Activated CD8-positive, alpha-beta memory T cell treated with anti-CD3 and anti-CD28 coated beads, Interleukin-2, amount 10 ng/mL, durations not matched to agents 7 days and 5 days (primary cell): ENCODE measurements around the gene MED15. TPM values are rescaled to one million over a fixed set of nuclear protein-coding genes. Genes with fewer than 3 reads are reported as not detected.
A peak's percentile ranks its signal among the peaks of the same experiment; 100 is the strongest.
"Not testable (repeated sequence)": the region's sequence is repeated elsewhere in the genome, so short reads cannot be mapped to it uniquely, and the experiment has no call there.

Experiments used
- ATAC-seq: fragments of 150-1000 bp; cut with Tn5 transposase; one replicate; pipeline ENCODE4 v1.10.0; 2021; ENCODE audit warnings: moderate library complexity
- CTCF ChIA-PET: fragments of 350-600 bp; sonication (Branson Sonifier 250); formaldehyde crosslinking; loops from one replicate; lab custom pipeline; 2021; ENCODE audit warnings: antibody characterized with exemption; lab: Charles Lee
- DNase-seq: peaks from one replicate; pipeline ENCODE4 v3.0.0-alpha.2; 2020
- H3K27ac Mint-ChIP-seq: one replicate; pipeline ENCODE4 v1.8.0; 2021; ENCODE audit warnings: mild to moderate bottlenecking, mixed read lengths
- H3K27me3 Mint-ChIP-seq: one replicate; pipeline ENCODE4 v1.8.0; 2021; ENCODE audit warnings: mixed read lengths
- H3K36me3 Mint-ChIP-seq: one replicate; pipeline ENCODE4 v1.8.0; 2021; ENCODE audit warnings: mild to moderate bottlenecking, mixed read lengths
- H3K4me1 Mint-ChIP-seq: one replicate; pipeline ENCODE4 v1.8.0; 2021; ENCODE audit warnings: mixed read lengths
- H3K4me3 Mint-ChIP-seq: one replicate; pipeline ENCODE4 v1.8.0; 2021; ENCODE audit warnings: mild to moderate bottlenecking, moderate library complexity, mixed read lengths
- H3K9me3 Mint-ChIP-seq: one replicate; pipeline ENCODE4 v1.8.0; 2022; ENCODE audit warnings: low read depth, mixed read lengths
- total RNA-seq, 2 experiments: library from RNA; stranded (reverse); gene quantifications; one replicate each; pipeline ENCODE4 v1.2.3, GENCODE V29; 2021

Gene MED15
- total RNA-seq = 100 to 1,000 TPM; 145 to 179 TPM

- H3K36me3 Mint-ChIP-seq = peaks cover 33% of the 10 kb centered on the region
- CTCF ChIA-PET = interaction anchor here (0.9 to 4.1 kb wide), 16 partner anchors 9 to 276 kb away, joined by 3 to 35 read pairs (median 5); no protein-coding TSS in a partner anchor
Observed at GRCh38 chr22:20507253-20508066, at the start of gene MED15. TSS of gene MED15 (plus strand) at chr22:20507610. CDS start at chr22:20507679, 69 bp downstream.

GRCh38 chr22:20458530-20459151 lies 48.8 kb upstream of the MED15 start:
- CTCF ChIA-PET = interaction anchor here (1.0 to 1.4 kb wide), 2 partner anchors 41 kb away, joined by 3 to 5 read pairs; no protein-coding TSS in a partner anchor

More at GRCh38 chr22:20507253-20508066, at the start of gene MED15:
- H3K27me3 Mint-ChIP-seq = no peaks in the 10 kb centered on the region
- H3K9me3 Mint-ChIP-seq = no peaks in the 10 kb centered on the region
- peak; percentile 89 for ATAC-seq
- peaks cover 48% of the 10 kb centered on the region for H3K4me1 Mint-ChIP-seq
- peak within 1 kb of the TSS; percentile 95 for H3K27ac Mint-ChIP-seq
- peak within 1 kb of the TSS; percentile 97 for H3K4me3 Mint-ChIP-seq
- peak; percentile 95 for DNase-seq

GRCh38 chr22:20459152-20459542 lies 48.3 kb upstream of the MED15 start:
- Mint-ChIP-seq H3K4me3 (no peak overlapping the region), H3K36me3 (peaks cover 18% of the 10 kb centered on the region), H3K4me1 (peaks cover 28% of the 10 kb centered on the region), H3K27me3 (no peaks in the 10 kb centered on the region), H3K27ac (no peak overlapping the region), H3K9me3 (no peaks in the 10 kb centered on the region)
- no peak for ATAC-seq
- DNase-seq = no peak
- CTCF ChIA-PET = interaction anchor here (1.0 to 1.4 kb wide), 2 partner anchors 40 to 41 kb away, joined by 3 to 5 read pairs; no protein-coding TSS in a partner anchor

More at GRCh38 chr22:20458530-20459151, 48.8 kb upstream of the MED15 start:
- H3K4me3 Mint-ChIP-seq = no peak overlapping the region
- DNase-seq (no peak), ATAC-seq (no peak)
- H3K27ac Mint-ChIP-seq = no peak overlapping the region
- H3K36me3 Mint-ChIP-seq = peaks cover 13% of the 10 kb centered on the region
- H3K9me3 Mint-ChIP-seq = no peaks in the 10 kb centered on the region
- H3K27me3 Mint-ChIP-seq = no peaks in the 10 kb centered on the region
- peaks cover 23% of the 10 kb centered on the region for H3K4me1 Mint-ChIP-seq

- H3K4me3 Mint-ChIP-seq = no peak overlapping the region
- no peaks in the 10 kb centered on the region for H3K9me3 Mint-ChIP-seq
- peak overlapping the region; percentile 30 for H3K27ac Mint-ChIP-seq
- DNase-seq = no peak
- CTCF ChIA-PET = interaction anchor here (1.4 kb wide), 2 partner anchors 39 to 42 kb away, joined by 3 to 5 read pairs; no protein-coding TSS in a partner anchor
- ATAC-seq = no peak
- peaks cover 35% of the 10 kb centered on the region for H3K4me1 Mint-ChIP-seq
- no peaks in the 10 kb centered on the region for H3K27me3 Mint-ChIP-seq
- peaks cover 23% of the 10 kb centered on the region for H3K36me3 Mint-ChIP-seq
Observed at GRCh38 chr22:20459862-20460261, 47.5 kb upstream of the MED15 start.

- Mint-ChIP-seq H3K9me3 (no peaks in the 10 kb centered on the region), H3K4me3 (peak overlapping the region; percentile 48), H3K36me3 (peaks cover 18% of the 10 kb centered on the region), H3K27ac (peak overlapping the region; percentile 95), H3K4me1 (peaks cover 35% of the 10 kb centered on the region), H3K27me3 (no peaks in the 10 kb centered on the region)
- CTCF ChIA-PET = interaction anchor here (0.8 to 2.5 kb wide), 17 partner anchors 8 to 306 kb away, joined by 3 to 23 read pairs (median 3); partner anchors contain the start of gene MED15
- ATAC-seq (peak; percentile 64), DNase-seq (peak; percentile 68)
Observed at GRCh38 chr22:20463324-20464095, 43.9 kb upstream of the MED15 start.

- CTCF ChIA-PET = interaction anchor here (1.0 to 2.5 kb wide), 16 partner anchors 8 to 307 kb away, joined by 3 to 23 read pairs (median 4); partner anchors contain the start of gene MED15
- DNase-seq = peak; percentile 85
- H3K4me3 Mint-ChIP-seq = peak overlapping the region; percentile 48
- H3K27me3 Mint-ChIP-seq = no peaks in the 10 kb centered on the region
- H3K36me3 Mint-ChIP-seq = peaks cover 22% of the 10 kb centered on the region
- H3K9me3 Mint-ChIP-seq = no peaks in the 10 kb centered on the region
- H3K4me1 Mint-ChIP-seq = peaks cover 36% of the 10 kb centered on the region
- H3K27ac Mint-ChIP-seq = peak overlapping the region; percentile 95
- peak; percentile 90 for ATAC-seq
Observed at GRCh38 chr22:20464096-20464614, 43.3 kb upstream of the MED15 start.

GRCh38 chr22:20464912-20465758 lies 42.3 kb upstream of the MED15 start:
- Mint-ChIP-seq H3K9me3 (no peaks in the 10 kb centered on the region), H3K27ac (peak overlapping the region; percentile 95), H3K4me3 (no peak overlapping the region), H3K27me3 (no peaks in the 10 kb centered on the region), H3K36me3 (peaks cover 24% of the 10 kb centered on the region), H3K4me1 (peaks cover 38% of the 10 kb centered on the region)
- CTCF ChIA-PET = interaction anchor here (1.0 to 2.5 kb wide), 8 partner anchors 9 to 308 kb away, joined by 3 to 23 read pairs (median 4); no protein-coding TSS in a partner anchor
- DNase-seq (no peak), ATAC-seq (no peak)

GRCh38 chr22:20465759-20466077 lies 41.7 kb upstream of the MED15 start:
- ATAC-seq = no peak
- Mint-ChIP-seq H3K27me3 (no peaks in the 10 kb centered on the region), H3K4me3 (no peak overlapping the region), H3K9me3 (no peaks in the 10 kb centered on the region), H3K4me1 (peaks cover 38% of the 10 kb centered on the region), H3K36me3 (peaks cover 27% of the 10 kb centered on the region), H3K27ac (peak overlapping the region; percentile 95)
- DNase-seq = no peak
- CTCF ChIA-PET = no interaction called here

- Mint-ChIP-seq H3K4me3 (no peak overlapping the region), H3K36me3 (peaks cover 26% of the 10 kb centered on the region), H3K4me1 (peaks cover 38% of the 10 kb centered on the region), H3K9me3 (no peaks in the 10 kb centered on the region), H3K27ac (no peak overlapping the region), H3K27me3 (no peaks in the 10 kb centered on the region)
- ATAC-seq = no peak
- DNase-seq = no peak
- CTCF ChIA-PET = no interaction called here
Observed at GRCh38 chr22:20466659-20467379, 40.6 kb upstream of the MED15 start.

GRCh38 chr22:20469110-20469868 lies 38.1 kb upstream of the MED15 start:
- ATAC-seq = no peak
- Mint-ChIP-seq H3K9me3 (no peaks in the 10 kb centered on the region), H3K36me3 (peaks cover 15% of the 10 kb centered on the region)

GRCh38 chr22:20470525-20470924 lies 36.9 kb upstream of the MED15 start:
- H3K36me3 Mint-ChIP-seq = peaks cover 10% of the 10 kb centered on the region
- CTCF ChIA-PET = interaction anchor here (1.5 kb wide), 1 partner anchor 14 kb away, joined by 3 read pairs; no protein-coding TSS in a partner anchor
- not testable (repeated sequence) for H3K27me3 Mint-ChIP-seq, H3K4me3 Mint-ChIP-seq, H3K27ac Mint-ChIP-seq, H3K9me3 Mint-ChIP-seq, DNase-seq, ATAC-seq
- peaks cover 17% of the 10 kb centered on the region for H3K4me1 Mint-ChIP-seq

More at GRCh38 chr22:20469110-20469868, 38.1 kb upstream of the MED15 start:
- no peak for DNase-seq
- Mint-ChIP-seq H3K27ac (peak overlapping the region; percentile 30), H3K4me1 (peaks cover 19% of the 10 kb centered on the region), H3K27me3 (no peaks in the 10 kb centered on the region), H3K4me3 (no peak overlapping the region)
- CTCF ChIA-PET = no interaction called here
